Activated T-helper 17 cell treated with anti-CD3 and anti-CD28 coated beads, Interleukin-2, amount 50 U/mL, for 72 hours (primary cell): Measurements from ENCODE around the gene AUTS2. TPM values are rescaled to one million over a fixed set of nuclear protein-coding genes. Genes with fewer than 3 reads are reported as not detected.
A peak's percentile ranks its signal among the peaks of the same experiment; 100 is the strongest.
"Not testable (repeated sequence)": the region's sequence is repeated elsewhere in the genome, so short reads cannot be mapped to it uniquely, and the experiment has no call there.

ENCODE experiments used
- ATAC-seq: fragments of 150-1000 bp; cut with Tn5 transposase; replicated peaks from 2 replicates; pipeline ENCODE4 v1.10.0; 2021; ENCODE audit warnings: mild to moderate bottlenecking, moderate library complexity
- H3K27ac Mint-ChIP-seq: one replicate; pipeline ENCODE4 v1.8.0; 2022; ENCODE audit warnings: mixed read lengths
- H3K27me3 Mint-ChIP-seq: one replicate; pipeline ENCODE4 v1.8.0; 2022; ENCODE audit warnings: mixed read lengths
- H3K36me3 Mint-ChIP-seq: one replicate; pipeline ENCODE4 v1.8.0; 2022; ENCODE audit warnings: low read depth, mild to moderate bottlenecking, mixed read lengths
- H3K4me1 Mint-ChIP-seq: one replicate; pipeline ENCODE4 v1.8.0; 2022; ENCODE audit warnings: mixed read lengths
- H3K4me3 Mint-ChIP-seq: one replicate; pipeline ENCODE4 v1.8.0; 2022; ENCODE audit warnings: mild to moderate bottlenecking, mixed read lengths
- H3K9me3 Mint-ChIP-seq: one replicate; pipeline ENCODE4 v1.8.0; 2022; ENCODE audit warnings: mixed read lengths
- total RNA-seq, 2 donors: library from RNA; stranded (reverse); gene quantifications; one replicate each; pipeline ENCODE4 v1.2.3, GENCODE V29; 2022

The AUTS2 gene
- total RNA-seq, 2 donors from 2014 or later, result 20.1 to 39.9 TPM

DNA sequence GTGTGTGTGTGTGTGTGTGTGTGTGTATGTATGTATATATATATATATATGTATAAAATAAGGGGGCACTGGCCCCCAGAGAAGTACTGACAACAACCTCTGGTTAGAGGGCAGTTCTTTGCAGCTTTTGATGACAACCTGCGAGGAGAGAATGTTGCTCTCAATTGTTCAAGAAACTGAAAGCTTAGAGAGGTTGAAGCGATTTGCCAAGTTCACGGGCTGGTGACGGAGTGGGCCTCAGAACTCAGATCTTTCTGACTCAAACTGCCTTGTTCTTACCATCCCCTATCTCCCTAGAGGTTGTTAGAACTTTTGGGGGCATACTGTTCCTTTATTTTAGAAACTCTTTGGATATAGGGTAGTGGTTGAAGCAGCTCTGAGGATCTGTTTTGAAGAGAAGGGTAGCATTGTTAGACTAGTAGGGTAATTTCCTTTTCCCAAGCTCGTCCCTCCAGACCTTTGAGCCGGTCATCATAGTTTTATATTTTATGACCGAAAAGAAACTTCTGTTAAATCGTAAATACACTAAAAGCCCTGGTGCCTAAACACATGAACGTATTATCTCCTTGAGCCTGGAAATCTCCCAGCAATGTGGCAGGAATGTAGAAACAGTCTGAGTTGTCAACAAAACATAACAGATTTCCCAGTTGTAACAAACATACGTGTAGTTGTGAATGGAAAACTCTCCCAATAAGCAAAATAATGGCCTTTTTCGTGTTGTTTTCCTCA lies 992.0 kb downstream of the AUTS2 start:
- H3K4me3 Mint-ChIP-seq, result no peak overlapping the region
- no peaks in the 10 kb centered on the region for H3K9me3 Mint-ChIP-seq
- no peak for ATAC-seq
- peaks cover 5% of the 10 kb centered on the region for H3K27me3 Mint-ChIP-seq
- no peaks in the 10 kb centered on the region for H3K36me3 Mint-ChIP-seq
- H3K4me1 Mint-ChIP-seq, result no peaks in the 10 kb centered on the region
- H3K27ac Mint-ChIP-seq, result no peak overlapping the region

DNA sequence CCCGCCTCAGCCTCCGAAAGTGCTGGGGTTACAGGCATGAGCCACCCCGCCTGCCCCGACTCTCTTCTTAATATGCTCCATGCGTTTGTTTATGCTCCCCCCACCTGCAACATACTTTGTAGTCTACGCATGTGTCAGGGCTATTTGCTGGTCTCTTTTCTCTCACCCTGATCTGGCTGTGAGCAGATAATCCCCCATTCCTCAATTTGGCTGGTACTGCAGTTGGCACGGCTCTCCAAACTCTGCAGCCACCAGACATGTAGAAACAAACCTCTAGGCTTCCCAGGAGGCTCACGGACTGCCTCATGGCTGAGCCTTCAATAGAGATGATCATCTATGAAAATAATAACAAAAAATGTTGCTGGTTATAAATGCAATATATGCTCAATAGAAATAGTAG lies 993.4 kb downstream of the AUTS2 start:
- Mint-ChIP-seq H3K4me3 (no peak overlapping the region), H3K9me3 (no peaks in the 10 kb centered on the region), H3K36me3 (no peaks in the 10 kb centered on the region), H3K4me1 (no peaks in the 10 kb centered on the region), H3K27ac (no peak overlapping the region), H3K27me3 (peaks cover 10% of the 10 kb centered on the region)
- no peak for ATAC-seq

DNA sequence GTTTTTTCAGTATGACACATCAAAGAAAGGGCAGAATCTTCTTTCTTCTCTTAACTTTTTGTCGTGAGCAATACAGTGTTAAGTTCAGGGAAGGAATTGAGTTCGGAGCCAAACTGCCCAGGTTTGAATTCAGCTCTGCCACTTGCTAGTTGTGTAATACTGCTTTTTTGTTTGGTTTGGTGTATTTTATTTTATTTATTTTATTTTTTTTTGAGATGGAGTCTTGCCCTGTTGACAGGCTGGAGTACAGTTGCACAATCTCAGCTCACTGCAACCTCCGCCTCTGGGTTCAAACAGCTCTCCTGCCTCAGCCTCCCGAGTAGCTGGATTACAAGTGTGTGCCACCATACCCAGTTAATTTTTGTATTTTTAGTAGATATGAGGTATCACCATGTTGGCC lies 993.9 kb downstream of the AUTS2 start:
- no peaks in the 10 kb centered on the region for H3K9me3 Mint-ChIP-seq
- no peak for ATAC-seq
- H3K27me3 Mint-ChIP-seq, result peaks cover 15% of the 10 kb centered on the region
- H3K36me3 Mint-ChIP-seq, result no peaks in the 10 kb centered on the region
- H3K27ac Mint-ChIP-seq, result no peak overlapping the region
- H3K4me3 Mint-ChIP-seq, result no peak overlapping the region
- no peaks in the 10 kb centered on the region for H3K4me1 Mint-ChIP-seq

DNA sequence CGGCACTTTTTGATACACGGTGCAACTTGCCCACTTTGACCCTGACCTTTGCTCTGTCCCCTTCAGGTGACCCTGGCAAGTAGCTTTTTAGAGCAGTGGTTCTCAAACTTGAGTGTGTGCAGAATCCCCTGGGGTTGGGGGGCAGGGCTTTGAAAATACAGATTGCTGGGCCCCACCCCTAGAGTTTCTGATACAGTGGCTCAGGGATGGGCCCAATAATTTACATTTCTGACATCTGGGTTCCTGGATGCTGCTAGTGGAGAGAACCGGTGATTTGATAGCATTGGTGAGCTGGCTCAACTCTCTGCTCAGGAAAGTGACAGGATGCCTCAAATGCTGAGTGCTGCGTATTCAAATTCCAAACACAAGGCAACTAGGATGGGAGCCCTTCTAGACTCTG lies 995.9 kb downstream of the AUTS2 start:
- no peaks in the 10 kb centered on the region for H3K9me3 Mint-ChIP-seq
- no peaks in the 10 kb centered on the region for H3K36me3 Mint-ChIP-seq
- no peak overlapping the region for H3K27ac Mint-ChIP-seq
- H3K4me1 Mint-ChIP-seq, result no peaks in the 10 kb centered on the region
- no peak for ATAC-seq
- H3K27me3 Mint-ChIP-seq, result peaks cover 29% of the 10 kb centered on the region
- H3K4me3 Mint-ChIP-seq, result peak overlapping the region; percentile 7

DNA sequence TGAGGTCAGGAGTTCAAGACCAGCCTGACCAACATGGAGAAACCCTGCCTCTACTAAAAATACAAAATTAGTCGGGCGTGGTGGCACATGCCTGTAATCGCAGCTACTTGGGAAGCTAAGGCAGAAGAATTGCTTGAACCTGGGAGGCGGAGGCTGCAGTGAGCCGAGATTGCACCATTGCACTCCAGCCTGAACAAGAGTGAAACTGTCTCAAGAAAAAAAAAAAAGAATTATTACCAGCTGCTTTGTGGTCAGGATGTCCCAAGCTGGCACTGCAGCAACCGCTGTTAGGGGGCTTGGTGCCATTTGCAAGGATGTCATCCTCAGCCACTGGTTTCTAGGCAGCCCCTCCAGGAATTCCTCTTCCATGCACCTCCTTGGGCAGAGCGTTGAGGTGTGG lies 996.6 kb downstream of the AUTS2 start:
- H3K4me3 Mint-ChIP-seq, H3K9me3 Mint-ChIP-seq, ATAC-seq, H3K36me3 Mint-ChIP-seq, H3K27ac Mint-ChIP-seq, H3K4me1 Mint-ChIP-seq: not testable (repeated sequence)
- peaks cover 29% of the 10 kb centered on the region for H3K27me3 Mint-ChIP-seq

DNA sequence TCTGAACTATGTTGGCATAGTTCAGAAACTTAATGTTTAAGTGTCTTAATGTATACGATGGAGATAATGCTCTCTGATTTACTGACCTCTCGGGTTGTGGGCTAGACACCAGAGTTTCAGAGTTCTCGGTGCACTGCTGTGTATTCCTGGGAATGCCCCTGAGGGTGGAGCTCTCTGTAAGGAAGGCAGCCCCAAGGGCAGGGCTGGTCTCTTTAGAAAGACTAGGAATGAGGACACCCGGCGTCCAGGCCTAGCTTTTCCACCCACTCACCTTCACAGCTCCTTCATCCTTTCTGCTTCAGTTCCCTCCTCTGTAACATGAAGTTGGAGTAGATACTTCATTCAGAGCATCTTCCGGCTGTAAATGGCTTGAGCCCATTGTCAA lies 997.1 kb downstream of the AUTS2 start:
- no peaks in the 10 kb centered on the region for H3K4me1 Mint-ChIP-seq
- H3K27ac Mint-ChIP-seq, result no peak overlapping the region
- peak overlapping the region; percentile 41 for H3K4me3 Mint-ChIP-seq
- no peaks in the 10 kb centered on the region for H3K36me3 Mint-ChIP-seq
- no peaks in the 10 kb centered on the region for H3K9me3 Mint-ChIP-seq
- peaks cover 29% of the 10 kb centered on the region for H3K27me3 Mint-ChIP-seq
- ATAC-seq, result no peak

DNA sequence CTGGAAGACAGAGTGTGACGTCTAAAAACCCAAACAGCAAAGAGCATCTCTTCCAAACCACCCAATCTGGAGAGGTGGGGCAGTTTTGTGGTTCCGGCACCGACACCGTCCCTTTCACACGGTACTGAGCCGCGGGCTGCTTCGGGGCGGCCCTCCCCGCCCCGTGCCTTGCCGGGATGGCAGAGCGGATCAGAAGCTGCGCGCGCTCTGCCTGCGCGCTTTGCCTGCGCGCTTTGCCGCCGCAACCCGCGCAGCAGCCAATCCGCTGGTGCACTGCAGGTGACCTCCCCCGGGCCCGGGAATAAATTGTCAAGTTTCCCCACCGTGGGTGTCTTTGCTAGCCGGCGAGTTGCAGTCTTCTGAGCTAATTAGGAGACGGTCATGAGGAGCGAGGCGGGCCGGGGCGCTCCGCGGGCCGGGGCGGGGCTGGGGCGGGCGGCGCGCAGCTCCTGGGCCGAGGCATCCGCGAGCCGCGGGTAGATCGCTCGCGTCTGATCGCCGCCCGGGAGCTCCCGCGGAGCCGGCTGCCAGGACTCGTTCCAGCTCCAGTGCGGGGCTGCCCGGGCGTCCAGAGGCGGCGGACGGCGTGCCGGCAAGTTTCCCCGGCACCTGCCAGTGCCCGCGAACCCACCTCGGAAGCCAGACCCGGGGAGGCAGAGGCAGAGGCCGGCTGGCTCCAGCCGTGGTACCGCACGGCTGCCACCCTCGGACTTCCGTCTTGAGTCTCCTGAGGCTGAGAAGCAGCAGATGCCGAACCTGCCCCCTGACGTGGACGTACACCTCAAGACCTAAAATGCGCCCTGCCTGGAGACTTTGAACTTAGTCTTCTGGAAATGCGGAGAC lies 997.7 kb downstream of the AUTS2 start:
- Mint-ChIP-seq H3K4me1 (no peaks in the 10 kb centered on the region), H3K27me3 (peaks cover 33% of the 10 kb centered on the region), H3K36me3 (no peaks in the 10 kb centered on the region), H3K9me3 (peaks cover 4% of the 10 kb centered on the region), H3K4me3 (peak overlapping the region; percentile 41), H3K27ac (no peak overlapping the region)
- ATAC-seq, result peak; percentile 40

DNA sequence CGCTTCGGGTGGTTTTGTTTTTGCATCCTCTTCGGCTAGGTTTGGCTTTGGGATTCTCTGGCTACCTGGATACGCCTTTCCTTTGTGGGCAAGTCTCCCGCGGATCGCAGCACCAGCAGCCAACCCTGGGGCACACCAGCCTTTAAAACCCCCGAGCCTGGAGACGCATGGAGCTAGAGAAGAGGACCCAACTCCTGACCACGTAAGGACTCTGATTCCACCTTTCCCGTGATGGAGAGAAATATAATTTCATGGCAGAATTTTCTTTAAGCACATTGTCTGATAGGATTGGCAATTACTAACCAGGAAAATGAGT lies 998.3 kb downstream of the AUTS2 start:
- H3K27me3 Mint-ChIP-seq, result peaks cover 36% of the 10 kb centered on the region
- no peak overlapping the region for H3K27ac Mint-ChIP-seq
- H3K4me3 Mint-ChIP-seq, result peak overlapping the region; percentile 27
- no peaks in the 10 kb centered on the region for H3K4me1 Mint-ChIP-seq
- peaks cover 4% of the 10 kb centered on the region for H3K9me3 Mint-ChIP-seq
- no peak for ATAC-seq
- H3K36me3 Mint-ChIP-seq, result no peaks in the 10 kb centered on the region

DNA sequence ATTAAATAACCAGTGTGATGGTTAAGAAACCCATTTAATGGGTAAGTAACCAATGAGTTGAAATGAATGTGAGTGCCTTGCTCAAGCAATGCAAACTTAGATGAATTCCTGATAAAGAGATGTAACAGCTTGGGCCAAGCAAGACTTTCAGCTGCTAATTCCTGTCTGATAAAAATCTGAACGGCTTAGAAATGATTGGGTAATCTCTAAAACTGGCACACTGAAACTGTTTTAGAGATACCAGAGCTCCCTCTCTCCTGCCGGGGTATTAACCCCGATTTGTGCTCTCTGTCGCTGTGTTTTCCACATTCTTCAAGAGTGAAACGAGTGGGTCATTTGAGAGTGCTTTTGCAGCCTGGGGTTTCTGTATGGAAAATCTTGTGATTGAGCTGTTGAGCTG lies 998.8 kb downstream of the AUTS2 start:
- Mint-ChIP-seq H3K27me3 (peaks cover 36% of the 10 kb centered on the region), H3K9me3 (peaks cover 4% of the 10 kb centered on the region), H3K36me3 (no peaks in the 10 kb centered on the region), H3K4me3 (peak overlapping the region; percentile 27), H3K4me1 (no peaks in the 10 kb centered on the region), H3K27ac (no peak overlapping the region)
- no peak for ATAC-seq

DNA sequence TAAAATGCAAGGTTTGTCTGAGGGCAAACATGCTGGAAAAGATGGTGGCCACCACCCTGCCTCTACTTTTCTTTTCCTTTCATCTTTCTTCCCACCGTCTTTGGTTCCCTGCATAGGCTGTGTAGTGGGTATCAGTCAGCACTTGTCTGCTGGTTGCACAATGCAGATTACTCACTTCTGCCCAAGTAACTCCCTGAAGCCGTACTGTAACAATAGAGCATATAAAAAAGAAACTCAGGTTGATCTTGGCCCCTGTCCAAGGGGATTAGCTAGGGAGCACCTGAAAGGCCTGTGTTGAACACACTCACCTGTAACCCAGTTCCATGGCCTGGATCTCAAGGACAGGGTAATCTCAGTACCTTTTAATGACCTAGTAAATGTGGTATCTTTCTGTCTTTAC lies 1000.7 kb downstream of the AUTS2 start:
- H3K4me1 Mint-ChIP-seq, result no peaks in the 10 kb centered on the region
- no peaks in the 10 kb centered on the region for H3K36me3 Mint-ChIP-seq
- peaks cover 4% of the 10 kb centered on the region for H3K9me3 Mint-ChIP-seq
- H3K4me3 Mint-ChIP-seq, result no peak overlapping the region
- H3K27ac Mint-ChIP-seq, result no peak overlapping the region
- H3K27me3 Mint-ChIP-seq, result peaks cover 36% of the 10 kb centered on the region
- no peak for ATAC-seq

DNA sequence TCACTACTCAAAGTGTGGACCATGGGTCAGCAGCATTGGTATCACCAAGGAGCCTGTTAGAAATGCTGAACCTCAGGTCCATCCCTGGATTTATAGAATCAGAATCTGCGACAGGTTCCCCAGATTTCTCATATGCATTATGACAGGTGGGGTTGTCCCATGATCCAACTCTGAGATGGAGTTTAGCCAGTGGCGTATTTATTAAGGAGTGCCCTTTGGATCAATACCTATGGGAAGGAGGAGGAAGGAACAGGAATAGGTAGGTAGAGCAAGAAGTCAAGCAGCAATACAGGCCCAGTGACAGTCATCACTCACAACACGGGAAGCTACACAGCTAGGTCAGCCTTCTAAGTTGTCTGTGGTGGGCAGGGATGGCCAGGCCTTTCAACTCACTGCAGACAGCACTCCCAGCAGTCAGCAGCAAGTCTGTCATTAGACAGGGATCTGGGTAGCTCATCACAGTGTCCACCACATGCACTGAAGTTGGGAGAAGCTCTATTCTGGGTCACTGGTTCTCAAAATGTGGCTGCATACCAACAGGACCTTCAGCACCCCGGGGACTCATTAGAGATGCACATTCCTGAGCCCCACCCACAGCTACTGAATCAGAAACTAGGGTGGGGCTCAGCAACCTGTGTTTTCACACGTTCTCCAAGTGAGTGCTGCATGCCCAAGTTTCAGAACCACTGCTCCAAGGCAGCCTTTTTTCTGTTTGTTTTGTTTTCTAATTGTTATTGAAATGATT lies 1001.3 kb downstream of the AUTS2 start:
- no peaks in the 10 kb centered on the region for H3K4me1 Mint-ChIP-seq
- peaks cover 4% of the 10 kb centered on the region for H3K9me3 Mint-ChIP-seq
- ATAC-seq, result no peak
- H3K27ac Mint-ChIP-seq, result no peak overlapping the region
- no peak overlapping the region for H3K4me3 Mint-ChIP-seq
- H3K36me3 Mint-ChIP-seq, result no peaks in the 10 kb centered on the region
- H3K27me3 Mint-ChIP-seq, result peaks cover 33% of the 10 kb centered on the region

DNA sequence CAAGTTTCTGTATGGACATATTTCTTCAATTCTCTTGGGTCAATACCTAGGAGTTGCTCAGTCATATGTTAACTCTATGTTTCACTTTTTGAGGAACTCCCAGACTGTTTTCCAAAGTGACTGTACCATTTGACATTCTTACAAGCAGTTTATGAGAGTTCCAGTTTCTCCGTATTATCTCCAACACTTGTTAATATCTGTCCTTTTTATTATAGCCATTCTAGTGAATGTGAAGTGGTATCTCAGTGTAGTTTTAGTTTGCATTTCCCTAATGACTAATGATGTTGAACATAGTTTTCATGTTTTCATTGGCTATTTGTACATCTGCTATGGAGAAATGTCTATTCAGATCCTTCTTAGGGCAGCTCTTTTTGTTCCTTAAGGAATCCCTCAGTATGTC lies 1002.7 kb downstream of the AUTS2 start:
- Mint-ChIP-seq H3K9me3 (peaks cover 8% of the 10 kb centered on the region), H3K27ac (no peak overlapping the region)
- ATAC-seq, result no peak

DNA sequence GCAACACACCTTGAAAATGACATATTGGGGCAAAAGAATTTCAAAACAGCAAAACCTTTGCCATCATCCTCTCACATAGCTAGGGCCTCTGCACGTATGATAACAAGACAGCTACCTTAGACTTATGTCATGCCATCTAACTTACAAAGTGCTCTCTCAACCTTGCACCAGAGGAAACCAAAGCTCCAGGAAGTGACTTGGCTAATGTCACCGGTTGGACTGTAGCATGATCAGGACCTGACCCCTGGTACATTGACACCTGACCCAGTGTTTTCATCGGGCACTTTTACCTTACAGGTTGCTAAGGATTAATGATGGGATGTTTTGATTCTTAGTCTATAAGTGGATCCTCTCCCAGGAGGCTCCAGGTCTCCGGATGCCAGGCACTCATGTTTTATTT lies 1003.8 kb downstream of the AUTS2 start:
- no peak overlapping the region for H3K27ac Mint-ChIP-seq
- ATAC-seq, result no peak
- no peaks in the 10 kb centered on the region for H3K36me3 Mint-ChIP-seq
- peaks cover 10% of the 10 kb centered on the region for H3K9me3 Mint-ChIP-seq
- peaks cover 22% of the 10 kb centered on the region for H3K27me3 Mint-ChIP-seq
- H3K4me3 Mint-ChIP-seq, result no peak overlapping the region
- H3K4me1 Mint-ChIP-seq, result no peaks in the 10 kb centered on the region

More for the DNA sequence above, 1002.7 kb downstream of the AUTS2 start:
- Mint-ChIP-seq H3K4me1 (no peaks in the 10 kb centered on the region), H3K4me3 (no peak overlapping the region), H3K36me3 (no peaks in the 10 kb centered on the region), H3K27me3 (peaks cover 27% of the 10 kb centered on the region)

DNA sequence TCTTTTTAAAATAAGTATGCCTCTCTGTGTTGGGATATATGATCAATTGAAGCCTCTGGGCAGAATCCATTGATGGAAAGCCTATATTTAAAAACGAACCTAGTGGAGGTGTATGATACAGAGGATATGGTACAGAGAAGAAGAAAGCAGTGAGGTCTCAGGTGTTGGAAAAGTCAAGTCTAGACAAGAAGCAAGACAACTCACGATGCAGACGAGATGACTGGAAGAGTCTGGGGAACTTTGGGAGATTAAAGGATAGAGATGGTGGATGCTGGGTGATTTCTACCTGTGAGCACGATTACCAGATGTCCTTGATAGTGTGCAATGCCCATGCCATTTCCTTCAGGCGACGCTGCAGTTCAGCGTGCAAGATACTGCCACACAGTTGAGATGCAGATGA lies 1009.0 kb downstream of the AUTS2 start:
- no peak for ATAC-seq
- H3K27me3 Mint-ChIP-seq, result peaks cover 4% of the 10 kb centered on the region
- peaks cover 8% of the 10 kb centered on the region for H3K9me3 Mint-ChIP-seq
- H3K36me3 Mint-ChIP-seq, result no peaks in the 10 kb centered on the region
- H3K27ac Mint-ChIP-seq, result no peak overlapping the region
- no peaks in the 10 kb centered on the region for H3K4me1 Mint-ChIP-seq
- H3K4me3 Mint-ChIP-seq, result no peak overlapping the region

DNA sequence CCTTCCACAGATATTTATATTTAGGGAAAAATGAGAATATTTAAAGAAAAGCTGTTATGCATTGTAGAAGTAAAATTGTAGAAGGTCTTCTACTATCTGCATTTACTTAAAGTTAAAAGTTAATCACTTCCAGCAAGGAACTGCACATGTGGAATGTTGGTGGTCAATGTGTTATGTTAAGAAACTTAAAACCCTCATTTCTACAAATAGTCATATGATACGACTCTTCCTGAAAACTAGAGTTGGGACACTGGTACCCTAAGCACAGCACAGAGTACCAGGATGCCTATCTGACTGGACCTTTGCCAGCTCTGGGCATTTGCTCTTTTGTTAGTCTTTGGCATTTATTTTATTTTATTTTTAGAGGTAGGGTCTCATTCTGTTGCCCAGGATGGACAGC lies 1009.5 kb downstream of the AUTS2 start:
- Mint-ChIP-seq H3K36me3 (no peaks in the 10 kb centered on the region), H3K27me3 (peaks cover 4% of the 10 kb centered on the region), H3K4me1 (no peaks in the 10 kb centered on the region), H3K4me3 (no peak overlapping the region), H3K9me3 (peaks cover 8% of the 10 kb centered on the region), H3K27ac (no peak overlapping the region)
- no peak for ATAC-seq
